WERI-Rb-1 (cell line): Measurements from ENCODE around the gene SETD6.
"Not testable (repeated sequence)": the region's sequence is repeated elsewhere in the genome, so short reads cannot be mapped to it uniquely, and the experiment has no call there.

Source experiments
- DNase-seq: peaks from one replicate; pipeline ENCODE4 v3.0.0-alpha.2; 2020
- H3K27ac ChIP-seq: fragments of 250-450 bp; sonication (Bioruptor Pico); 2 replicates; pipeline ENCODE4 v1.5.1; 2020; ENCODE audit warnings: mild to moderate bottlenecking, moderate library complexity
- H3K27me3 ChIP-seq: fragments of 250-450 bp; sonication (Bioruptor Pico); 2 replicates; pipeline ENCODE4 v1.5.1; 2021; ENCODE audit warnings: mild to moderate bottlenecking, low read depth, moderate library complexity; ENCODE audit not compliant: insufficient read depth, severe bottlenecking
- H3K36me3 ChIP-seq: fragments of 250-450 bp; sonication (Bioruptor Pico); 2 replicates; pipeline ENCODE4 v1.5.1; 2020; ENCODE audit warnings: mild to moderate bottlenecking, moderate library complexity
- H3K4me3 ChIP-seq: 2 replicates; pipeline ENCODE4 v1.5.1; 2011; ENCODE audit warnings: low read depth, mild to moderate bottlenecking, control low read depth, low read length
- H3K9me3 ChIP-seq: fragments of 250-450 bp; sonication (Bioruptor Pico); 2 replicates; pipeline ENCODE4 v1.5.1; 2021; ENCODE audit warnings: mild to moderate bottlenecking, moderate library complexity; ENCODE audit not compliant: severe bottlenecking
- CTCF ChIP-seq: IDR thresholded peaks from 2 replicates; pipeline ENCODE4 v1.5.1; 2011; ENCODE audit warnings: low read depth, mild to moderate bottlenecking, control low read depth, inconsistent platforms, low read length

SETD6 gene

GRCh38 chr16:58490065-58490464, 25.3 kb upstream of the SETD6 start:
- no peaks in the 10 kb centered on the region for H3K27me3 ChIP-seq

GRCh38 chr16:58490539-58490938, 24.8 kb upstream of the SETD6 start:
- DNase-seq, H3K27me3 ChIP-seq, H3K27ac ChIP-seq, H3K4me3 ChIP-seq, H3K9me3 ChIP-seq, H3K36me3 ChIP-seq: not testable (repeated sequence)

More at GRCh38 chr16:58490065-58490464, 25.3 kb upstream of the SETD6 start:
- Histone ChIP-seq H3K36me3 (no peaks in the 10 kb centered on the region), H3K9me3 (no peaks in the 10 kb centered on the region), H3K4me3 (no peak overlapping the region), H3K27ac (no peak overlapping the region)
- DNase-seq = no peak
- no peak for TF ChIP-seq CTCF

- Histone ChIP-seq H3K27me3 (no peaks in the 10 kb centered on the region), H3K4me3 (no peak overlapping the region), H3K27ac (no peak overlapping the region), H3K9me3 (no peaks in the 10 kb centered on the region), H3K36me3 (no peaks in the 10 kb centered on the region)
- TF ChIP-seq CTCF = no peak
- no peak for DNase-seq
Measured at GRCh38 chr16:58492066-58492465, 23.3 kb upstream of the SETD6 start.

- no peak overlapping the region for H3K4me3 ChIP-seq
- H3K27me3 ChIP-seq = no peaks in the 10 kb centered on the region
- no peaks in the 10 kb centered on the region for H3K9me3 ChIP-seq
- H3K36me3 ChIP-seq = no peaks in the 10 kb centered on the region
- no peak for TF ChIP-seq CTCF
- no peak overlapping the region for H3K27ac ChIP-seq
- no peak for DNase-seq
Measured at GRCh38 chr16:58492735-58493134, 22.6 kb upstream of the SETD6 start.

GRCh38 chr16:58493756-58494431, 21.4 kb upstream of the SETD6 start:
- no peaks in the 10 kb centered on the region for H3K27me3 ChIP-seq
- H3K9me3 ChIP-seq = no peaks in the 10 kb centered on the region
- no peaks in the 10 kb centered on the region for H3K36me3 ChIP-seq
- no peak for TF ChIP-seq CTCF
- H3K27ac ChIP-seq = no peak overlapping the region
- DNase-seq = no peak
- H3K4me3 ChIP-seq = no peak overlapping the region

GRCh38 chr16:58494981-58495520, 20.3 kb upstream of the SETD6 start:
- TF ChIP-seq CTCF = peak; percentile 73
- Histone ChIP-seq H3K4me3 (no peak overlapping the region), H3K27ac (no peak overlapping the region), H3K9me3 (no peaks in the 10 kb centered on the region), H3K36me3 (no peaks in the 10 kb centered on the region), H3K27me3 (no peaks in the 10 kb centered on the region)
- peak; percentile 72 for DNase-seq
